Measurements from ENCODE around the gene CD37. TPM values are rescaled to one million over a fixed set of nuclear protein-coding genes. Genes with fewer than 3 reads are reported as not detected.
"Not testable (repeated sequence)": the region's sequence is repeated elsewhere in the genome, so short reads cannot be mapped to it uniquely, and the experiment has no call there.

The CD37 gene
- total and polyA plus RNA-seq, 11 donors = 1.4 to 45.2 (median 3.9) TPM

DNA sequence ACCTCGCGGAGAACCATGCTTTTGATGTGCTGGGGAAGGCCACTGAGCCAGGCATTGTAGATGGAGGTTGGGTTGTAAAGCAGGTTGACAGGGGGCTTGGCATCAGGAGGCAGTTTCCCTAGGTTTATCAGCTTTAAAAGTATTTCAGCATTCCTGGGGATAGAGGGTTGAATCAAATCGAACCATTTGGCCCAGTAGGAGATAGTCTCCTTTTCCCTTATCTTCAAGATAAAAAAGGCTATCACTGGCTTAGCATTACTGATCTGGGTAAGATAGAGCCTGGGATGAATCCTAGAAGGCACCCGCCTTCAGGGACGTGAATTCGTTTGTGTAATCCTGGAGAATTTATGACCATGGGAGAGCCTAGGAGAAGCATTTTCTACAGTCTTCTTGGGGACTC is 40.8 kb upstream of the CD37 start:
- intact Hi-C loops (cut with DNase I) = no loop called here
- TF ChIP-seq, protein P1, sequence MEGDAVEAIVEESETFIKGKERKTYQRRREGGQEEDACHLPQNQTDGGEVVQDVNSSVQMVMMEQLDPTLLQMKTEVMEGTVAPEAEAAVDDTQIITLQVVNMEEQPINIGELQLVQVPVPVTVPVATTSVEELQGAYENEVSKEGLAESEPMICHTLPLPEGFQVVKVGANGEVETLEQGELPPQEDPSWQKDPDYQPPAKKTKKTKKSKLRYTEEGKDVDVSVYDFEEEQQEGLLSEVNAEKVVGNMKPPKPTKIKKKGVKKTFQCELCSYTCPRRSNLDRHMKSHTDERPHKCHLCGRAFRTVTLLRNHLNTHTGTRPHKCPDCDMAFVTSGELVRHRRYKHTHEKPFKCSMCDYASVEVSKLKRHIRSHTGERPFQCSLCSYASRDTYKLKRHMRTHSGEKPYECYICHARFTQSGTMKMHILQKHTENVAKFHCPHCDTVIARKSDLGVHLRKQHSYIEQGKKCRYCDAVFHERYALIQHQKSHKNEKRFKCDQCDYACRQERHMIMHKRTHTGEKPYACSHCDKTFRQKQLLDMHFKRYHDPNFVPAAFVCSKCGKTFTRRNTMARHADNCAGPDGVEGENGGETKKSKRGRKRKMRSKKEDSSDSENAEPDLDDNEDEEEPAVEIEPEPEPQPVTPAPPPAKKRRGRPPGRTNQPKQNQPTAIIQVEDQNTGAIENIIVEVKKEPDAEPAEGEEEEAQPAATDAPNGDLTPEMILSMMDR (IDR thresholded peaks at IDR 0.05) = no peak
- no peak for TF ChIP-seq POLR2A (IDR thresholded peaks at IDR 0.05)
- peaks cover 0 to 4% (median 0%) of the 10 kb centered on the region in 12 donors for H3K9me3 ChIP-seq
- H3K4me3 ChIP-seq = no peak overlapping the region
- WGBS, 4 donors = 79 to 86% (median 82%) methylated on average over 6 of the region's 6 CpGs
- ATAC-seq (no peak), DNase-seq (no peak)
- no peaks in the 10 kb centered on the region for H3K36me3 ChIP-seq
- no peaks in the 10 kb centered on the region for H3K4me1 ChIP-seq
- no peak overlapping the region for H3K27ac ChIP-seq
- no peaks in the 10 kb centered on the region for H3K27me3 ChIP-seq

DNA sequence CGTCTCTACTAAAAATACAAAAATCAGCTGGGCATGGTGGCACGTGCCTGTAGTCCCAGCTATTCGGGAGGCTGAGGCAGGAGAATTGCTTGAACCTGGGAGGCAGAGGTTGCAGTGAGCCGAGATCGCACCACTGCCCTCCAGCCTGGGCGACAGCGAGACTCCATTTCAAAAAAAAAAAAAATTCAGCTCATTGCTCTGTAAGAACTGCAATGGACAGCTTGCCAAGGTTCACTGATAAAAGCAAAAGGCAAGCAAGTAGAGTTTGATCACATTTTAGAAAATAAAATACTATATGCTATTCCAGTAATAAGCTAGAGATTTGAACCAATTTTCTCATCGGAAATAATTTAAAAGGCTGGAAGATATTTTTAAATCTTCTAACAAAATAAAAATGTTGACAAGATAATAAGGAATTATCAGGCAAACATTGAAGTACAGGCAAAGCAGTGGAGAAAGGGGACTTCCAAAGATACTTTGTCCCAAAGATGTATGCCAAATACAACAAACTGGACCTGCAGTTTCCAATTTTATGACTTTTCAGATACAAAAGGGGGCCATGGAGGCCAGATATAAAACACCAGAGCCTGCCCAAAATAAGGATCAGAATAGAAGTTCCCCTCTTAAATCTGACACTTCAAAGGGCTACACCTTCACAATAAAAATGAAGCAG is 39.9 kb upstream of the CD37 start:
- Histone ChIP-seq H3K4me3 (no peak overlapping the region), H3K27me3 (no peaks in the 10 kb centered on the region), H3K9me3 (peaks cover 0 to 4% (median 0%) of the 10 kb centered on the region in 12 donors), H3K4me1 (no peaks in the 10 kb centered on the region), H3K36me3 (no peaks in the 10 kb centered on the region), H3K27ac (no peak overlapping the region)
- ATAC-seq (no peak), DNase-seq (no peak)
- intact Hi-C loops (cut with DNase I) = no loop called here
- 74 to 85% (median 83%) methylated on average over 8 of the region's 8 CpGs for WGBS, 4 donors
- TF ChIP-seq POLR2A (IDR thresholded peaks at IDR 0.05) = no peak
- TF ChIP-seq, protein P1 (IDR thresholded peaks at IDR 0.05) = no peak

DNA sequence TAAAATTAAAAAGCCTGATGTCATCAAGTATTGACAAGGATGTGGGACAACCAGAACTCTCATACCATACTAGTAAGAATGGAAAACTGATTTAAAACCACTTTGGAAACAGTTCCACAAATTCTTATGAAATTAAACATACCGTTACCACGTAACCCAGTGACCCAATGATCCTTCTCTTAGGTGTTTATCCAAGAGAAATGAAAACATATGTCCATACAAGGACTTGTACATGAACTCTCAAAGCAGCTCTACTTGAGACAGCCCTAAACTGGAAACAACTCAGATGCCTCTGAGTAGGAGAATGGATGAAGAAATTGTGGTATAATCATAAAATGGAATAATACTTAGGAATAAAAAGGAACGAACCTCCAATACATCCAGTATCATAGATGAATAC is 37.8 kb upstream of the CD37 start:
- peaks cover 0 to 4% (median 0%) of the 10 kb centered on the region in 12 donors for H3K4me1 ChIP-seq
- no peak overlapping the region for H3K27ac ChIP-seq
- DNase-seq (no peak), ATAC-seq (no peak)
- H3K27me3 ChIP-seq = no peaks in the 10 kb centered on the region
- TF ChIP-seq, protein P1 (IDR thresholded peaks at IDR 0.05) = no peak
- TF ChIP-seq POLR2A (IDR thresholded peaks at IDR 0.05) = no peak
- no peak overlapping the region for H3K4me3 ChIP-seq
- no peaks in the 10 kb centered on the region for H3K36me3 ChIP-seq
- intact Hi-C loops (cut with DNase I) = no loop called here
- peaks cover 0 to 4% (median 0%) of the 10 kb centered on the region in 12 donors for H3K9me3 ChIP-seq
- 91 to 93% (median 92%) methylated on average over 3 of the region's 3 CpGs for WGBS, 4 donors

DNA sequence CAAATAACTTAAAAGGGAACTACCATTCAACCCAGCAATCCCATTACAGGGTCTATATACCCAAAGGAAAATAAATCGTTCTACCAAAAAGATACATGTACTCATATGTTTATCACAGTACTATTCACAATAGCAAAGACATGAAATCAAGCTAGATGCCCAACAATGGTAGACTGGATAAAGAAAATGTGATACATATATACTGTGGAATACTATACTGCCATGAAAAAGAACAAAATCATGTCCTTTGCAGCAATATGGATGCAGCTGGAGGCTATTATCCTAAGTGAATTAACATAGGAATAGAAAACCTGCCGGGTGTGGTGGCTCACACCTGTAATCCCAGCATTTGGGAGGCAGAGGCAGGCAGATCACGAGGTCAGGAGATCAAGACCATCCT is 36.6 kb upstream of the CD37 start:
- WGBS, 4 donors = 68 to 92% (median 91%) methylated on average over 3 of the region's 3 CpGs
- H3K27me3 ChIP-seq; intact Hi-C loops (cut with DNase I); ATAC-seq; H3K4me3 ChIP-seq; H3K36me3 ChIP-seq; DNase-seq; H3K9me3 ChIP-seq; H3K27ac ChIP-seq; H3K4me1 ChIP-seq: not testable (repeated sequence)
